ENCODE measurements around the gene KLRC3.
"Not testable (repeated sequence)": the region's sequence is repeated elsewhere in the genome, so short reads cannot be mapped to it uniquely, and the experiment has no call there.

The KLRC3 gene

DNA sequence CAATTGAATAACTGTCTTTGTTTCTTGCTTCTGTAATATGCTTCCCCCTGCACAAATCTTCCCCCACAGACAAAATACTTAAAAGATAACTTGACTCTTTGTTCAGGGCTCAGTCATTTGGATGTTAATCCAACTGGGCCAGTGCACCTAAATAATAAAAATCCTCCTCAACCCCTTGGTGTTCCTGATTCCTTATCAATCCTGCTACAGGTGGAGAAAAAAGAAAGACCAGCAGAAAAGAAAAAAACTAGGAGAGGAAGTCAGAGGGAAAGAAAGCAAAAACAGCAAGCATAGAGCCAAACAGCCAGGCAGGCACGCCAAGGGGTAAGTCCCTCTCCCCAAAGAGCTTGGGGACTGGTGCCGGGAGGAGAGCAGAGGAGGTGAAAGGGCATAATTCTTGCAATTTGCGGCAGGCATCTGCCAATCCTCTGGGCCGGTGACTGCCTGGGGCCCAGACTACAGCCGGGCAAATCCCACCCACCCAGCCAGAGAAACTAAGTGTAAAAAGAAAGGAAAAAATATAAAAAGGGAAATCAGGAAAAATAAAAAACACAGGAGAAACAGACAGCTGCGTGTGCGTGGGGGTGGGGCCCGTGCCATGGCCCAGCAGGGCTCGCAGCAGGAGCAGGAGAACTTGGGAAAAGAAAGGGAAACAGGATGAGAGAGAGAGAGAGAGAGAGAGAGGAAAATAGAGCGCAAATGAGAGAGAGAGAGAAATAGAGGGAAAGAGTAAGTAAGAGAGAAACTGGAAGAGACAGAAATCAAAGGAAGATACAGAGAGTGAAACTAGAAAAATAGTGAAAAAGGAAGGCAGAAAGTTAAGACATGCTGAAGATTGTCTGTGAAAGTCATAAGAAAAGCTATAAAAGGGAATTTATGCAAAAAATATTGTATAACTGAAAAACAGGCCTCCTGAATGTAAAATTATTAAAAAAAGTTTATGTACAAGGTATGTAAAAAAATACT, 51.9 kb downstream of the KLRC3 start:
- DNase-seq: no peak

GRCh38 chr12:10367714-10368113, 52.7 kb downstream of the KLRC3 start:
- DNase-seq: not testable (repeated sequence)

- DNase-seq: no peak
These were observed 53.5 kb downstream of the KLRC3 start for GRCh38 chr12:10366875-10367274.

DNA sequence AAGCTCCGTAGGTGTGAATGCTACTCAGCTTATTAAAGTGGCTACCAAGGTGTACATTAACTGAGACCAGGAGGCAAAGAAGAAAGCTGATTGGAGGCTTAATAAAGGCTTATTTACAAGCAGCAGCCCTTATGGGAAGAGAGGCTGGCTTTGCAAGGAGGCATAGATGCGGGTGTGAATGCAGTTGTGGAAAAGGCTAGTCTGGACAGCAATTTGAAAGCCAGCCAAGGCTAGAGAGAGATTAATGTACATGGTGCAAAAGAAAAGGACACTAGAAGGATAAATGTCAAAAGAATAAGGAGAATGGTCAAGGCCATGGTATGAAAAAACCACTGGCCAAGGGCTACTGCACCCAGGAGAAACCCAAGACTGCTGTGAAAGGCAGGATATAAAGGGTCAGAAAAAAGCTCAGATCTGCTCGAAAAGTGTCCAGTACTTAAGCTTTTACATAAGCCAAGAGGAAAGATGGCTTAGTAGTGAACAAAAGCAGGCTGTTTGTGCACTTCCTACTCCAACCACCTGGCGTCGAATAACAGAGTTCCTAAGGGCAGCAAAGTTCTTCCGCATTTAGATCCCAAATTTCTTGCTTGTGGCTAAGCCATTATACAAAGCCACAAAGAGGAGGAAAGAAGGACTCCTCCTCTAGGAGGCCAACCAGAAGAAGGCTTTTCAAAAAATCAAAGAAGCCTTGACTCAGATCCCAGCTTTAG, 54.5 kb downstream of the KLRC3 start:
- DNase-seq: no peak

DNA sequence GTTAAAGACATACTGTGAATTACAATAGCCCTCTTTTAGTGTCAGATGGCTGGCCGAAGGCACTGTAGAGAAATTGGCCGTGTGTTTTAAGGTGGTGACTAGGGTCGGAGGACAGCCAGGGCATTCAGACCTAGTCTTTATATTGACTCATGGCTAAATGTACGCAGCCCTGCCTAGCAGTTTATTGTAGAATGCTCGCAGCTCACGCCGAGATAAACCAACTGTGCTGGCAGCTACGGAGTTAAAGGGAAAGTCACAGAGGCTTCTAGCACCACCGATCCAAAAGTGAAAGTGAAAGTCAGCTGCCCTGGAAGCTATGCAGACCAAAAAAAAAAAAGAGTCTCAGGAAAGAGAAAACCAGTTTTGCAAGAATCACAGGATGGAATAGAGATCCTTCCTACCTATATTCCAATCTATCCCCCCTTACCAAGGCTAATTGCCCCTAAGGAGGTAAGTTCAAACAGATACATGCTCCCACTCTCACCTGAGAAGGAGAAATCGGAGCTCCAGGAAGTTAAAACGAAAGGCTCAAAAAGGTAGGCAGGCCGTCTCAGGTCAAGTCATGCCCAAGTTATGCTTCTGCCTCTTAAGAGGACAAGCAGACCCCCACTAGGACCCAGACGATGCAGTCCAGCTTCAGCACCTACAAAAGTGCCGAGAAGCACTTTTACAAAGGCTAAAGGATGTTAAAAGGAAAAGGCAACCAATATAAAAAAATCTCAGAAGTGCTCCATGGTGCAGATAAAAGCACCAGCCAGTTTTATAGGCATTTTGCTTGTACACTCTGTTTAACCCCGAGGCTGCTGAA, 55.4 kb downstream of the KLRC3 start:
- DNase-seq: peak; percentile 70 to 77

GRCh38 chr12:10363914-10364814, 56.2 kb downstream of the KLRC3 start:
- DNase-seq: peak; percentile 34 to 45

DNA sequence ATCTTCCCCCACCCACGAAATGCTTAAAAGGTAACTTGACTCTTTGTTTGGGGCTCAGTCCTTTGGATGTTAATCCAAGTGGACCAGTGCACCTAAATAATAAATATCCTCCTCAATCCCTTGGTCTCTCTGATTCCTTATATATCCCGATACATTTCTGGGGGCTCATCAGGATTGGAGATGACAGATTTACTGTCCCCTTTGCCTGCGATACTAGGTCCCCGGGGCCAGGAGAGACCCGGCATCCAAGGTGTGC, 56.8 kb downstream of the KLRC3 start:
- no peak for DNase-seq

- DNase-seq: no peak
These were observed 57.4 kb downstream of the KLRC3 start for GRCh38 chr12:10362828-10363657.

- DNase-seq: no peak
These were observed 58.1 kb downstream of the KLRC3 start for GRCh38 chr12:10362325-10362724.
